Measurements from ENCODE around the gene SH3BP5L.
"Not testable (repeated sequence)": the region's sequence is repeated elsewhere in the genome, so short reads cannot be mapped to it uniquely, and the experiment has no call there.

The SH3BP5L gene

DNA sequence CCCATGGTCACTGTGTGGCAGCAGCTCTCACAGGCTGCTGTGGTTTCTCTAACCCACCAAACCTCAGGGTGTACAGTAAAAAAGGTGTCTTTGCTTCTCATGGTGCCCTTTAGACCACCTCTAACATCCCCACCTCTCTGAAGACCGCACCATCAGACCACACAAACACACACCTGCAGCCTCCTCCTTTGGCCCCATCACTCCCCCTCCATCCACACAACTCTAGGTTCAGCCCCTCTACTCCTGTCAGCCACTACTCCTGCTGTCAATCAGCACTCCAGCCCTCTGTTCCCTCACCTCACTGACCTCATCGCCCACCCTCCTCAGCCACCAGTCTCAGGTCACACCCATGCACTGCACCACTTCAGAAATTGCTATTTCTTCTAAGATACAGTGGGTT lies 25.7 kb upstream of the SH3BP5L start:
- DNase-seq (ENCODE audit: low read depth in 2 of 2): no peak

DNA sequence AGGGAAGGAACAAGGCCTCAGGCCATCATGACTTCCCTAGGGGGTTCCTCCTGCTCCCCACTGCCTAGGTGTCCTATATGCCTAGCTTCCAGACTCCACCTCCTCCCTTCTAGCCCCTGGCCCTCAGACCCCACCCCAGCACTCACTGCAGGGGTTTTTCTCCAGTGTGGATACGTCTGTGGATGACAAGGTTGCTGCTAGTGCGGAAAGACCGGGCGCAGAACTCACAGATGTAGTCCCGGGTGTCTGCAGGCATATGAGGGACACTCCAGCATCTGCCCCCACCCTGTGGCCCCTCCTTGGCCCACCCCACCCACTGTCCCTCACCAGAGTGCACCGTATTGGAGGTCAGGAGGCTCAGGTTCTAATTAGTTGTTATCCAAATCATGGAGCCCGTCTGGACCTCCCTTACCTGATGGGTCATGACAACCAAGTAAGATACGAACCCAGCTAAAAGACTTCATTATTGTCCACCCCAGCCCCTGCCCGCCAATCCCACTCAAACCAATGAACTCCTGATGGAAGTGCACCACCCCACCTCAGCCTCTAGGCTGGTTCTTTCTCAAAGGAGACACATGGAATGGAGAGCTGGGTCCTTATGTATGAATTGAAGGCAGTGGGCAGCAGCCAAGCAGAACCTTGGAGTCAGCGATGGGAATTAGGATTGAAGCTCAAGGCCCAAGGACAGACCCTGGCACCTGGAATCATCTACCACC lies 25.0 kb upstream of the SH3BP5L start:
- DNase-seq (ENCODE audit: low read depth in 2 of 2): no peak

DNA sequence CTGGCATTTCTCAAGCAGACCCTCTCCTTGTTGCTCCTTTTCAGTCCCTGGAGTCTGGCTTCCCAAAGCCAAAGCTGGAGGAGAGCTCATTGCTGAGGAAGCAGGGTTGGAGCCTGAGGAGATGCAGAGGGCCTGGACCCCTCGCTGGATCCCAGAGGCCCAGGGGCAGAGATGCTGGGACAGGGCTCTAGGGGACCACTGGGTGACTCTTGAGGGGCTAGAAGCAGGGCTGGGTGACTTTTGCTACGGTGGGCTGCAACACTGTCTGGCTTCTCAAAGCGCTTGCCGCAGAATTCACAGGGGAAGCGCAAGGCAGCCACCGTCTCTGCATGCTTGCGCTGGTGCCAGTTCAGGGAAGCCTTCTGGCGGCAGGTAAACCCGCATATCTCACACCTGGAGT lies 24.4 kb upstream of the SH3BP5L start:
- no peak for DNase-seq (ENCODE audit: low read depth in 2 of 2)

DNA sequence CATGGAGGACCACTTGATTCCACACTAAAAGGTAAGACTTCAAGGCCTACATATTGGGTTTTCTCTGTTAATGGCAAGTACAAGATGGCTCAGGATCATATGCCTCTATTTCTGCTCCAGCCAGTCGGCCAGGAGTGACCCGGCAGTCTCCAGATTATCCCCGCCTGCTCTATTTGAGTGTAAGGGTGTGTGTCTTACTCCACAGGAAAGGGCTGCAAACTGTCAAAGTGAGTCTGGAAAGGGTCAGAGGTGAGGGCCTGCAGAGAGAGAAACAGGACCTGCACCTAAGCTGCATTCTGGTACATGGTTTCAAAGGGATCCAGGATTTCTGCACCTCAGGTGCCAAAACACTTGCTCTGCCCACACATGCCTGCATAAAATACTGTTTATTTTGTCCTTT lies 23.9 kb upstream of the SH3BP5L start:
- DNase-seq (ENCODE audit: low read depth in 2 of 2): no peak

DNA sequence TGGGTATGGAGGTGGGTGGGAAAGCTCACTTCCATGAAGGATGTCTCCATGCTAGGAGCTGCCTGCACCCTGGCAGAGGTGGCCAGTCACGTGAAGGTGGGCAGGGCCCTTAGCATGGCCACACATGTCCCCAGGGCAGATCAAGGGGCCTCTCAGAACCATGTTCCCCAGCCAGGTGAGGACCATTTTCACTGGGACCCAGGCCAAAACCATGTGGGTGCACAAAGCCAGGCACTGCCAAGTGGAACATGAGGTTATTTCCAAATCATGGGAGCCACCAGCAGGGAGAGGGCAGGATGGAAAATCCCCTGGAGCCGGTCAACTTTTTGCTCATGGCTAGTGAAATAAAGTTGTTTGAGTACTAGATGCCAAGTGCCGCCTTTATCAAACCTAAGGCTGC lies 23.4 kb upstream of the SH3BP5L start:
- DNase-seq (ENCODE audit: low read depth in 2 of 2): no peak

DNA sequence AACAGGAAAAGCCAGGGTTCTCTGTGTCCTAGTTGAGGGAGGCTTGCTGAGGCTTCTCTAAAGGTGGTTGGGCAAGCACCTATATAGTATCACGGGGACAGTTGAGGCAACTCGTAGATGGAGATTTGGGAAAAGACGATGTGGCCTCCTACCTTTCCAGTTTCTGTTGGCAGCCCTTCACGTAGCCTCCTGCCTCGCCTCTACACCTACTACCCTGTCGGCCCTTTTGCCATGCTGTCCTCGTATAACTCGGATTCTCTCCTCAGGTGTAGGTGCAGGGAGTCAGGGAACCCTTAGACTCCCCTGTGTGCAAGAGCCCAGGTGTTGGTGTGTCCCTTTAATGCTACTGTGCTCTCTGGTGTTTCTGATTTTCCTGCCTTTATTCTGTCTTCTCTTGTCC lies 22.9 kb upstream of the SH3BP5L start:
- DNase-seq (ENCODE audit: low read depth in 2 of 2): no peak

DNA sequence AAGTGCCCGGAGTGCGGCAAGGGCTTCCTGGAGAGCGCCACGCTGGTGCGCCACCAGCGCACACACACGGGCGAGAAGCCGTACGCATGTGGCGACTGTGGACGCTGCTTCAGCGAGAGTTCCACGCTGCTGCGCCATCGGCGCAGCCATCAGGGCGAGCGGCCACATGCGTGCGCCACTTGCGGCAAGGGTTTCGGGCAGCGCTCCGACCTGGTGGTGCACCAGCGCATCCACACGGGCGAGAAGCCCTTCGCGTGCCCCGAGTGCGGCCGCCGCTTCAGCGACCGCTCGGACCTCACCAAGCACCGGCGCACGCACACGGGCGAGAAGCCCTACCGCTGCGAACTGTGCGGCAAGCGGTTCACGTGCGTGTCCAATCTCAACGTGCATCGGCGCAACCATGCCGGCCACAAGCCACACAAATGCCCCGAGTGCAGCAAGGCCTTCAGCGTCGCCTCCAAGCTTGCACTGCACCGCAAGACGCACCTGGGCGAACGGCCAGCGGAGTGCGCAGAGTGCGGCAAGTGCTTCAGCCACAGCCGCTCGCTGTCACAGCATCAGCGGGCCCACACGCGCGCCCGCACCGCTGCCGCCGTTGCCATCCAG lies 22.3 kb upstream of the SH3BP5L start:
- DNase-seq (ENCODE audit: low read depth in 2 of 2): no peak

DNA sequence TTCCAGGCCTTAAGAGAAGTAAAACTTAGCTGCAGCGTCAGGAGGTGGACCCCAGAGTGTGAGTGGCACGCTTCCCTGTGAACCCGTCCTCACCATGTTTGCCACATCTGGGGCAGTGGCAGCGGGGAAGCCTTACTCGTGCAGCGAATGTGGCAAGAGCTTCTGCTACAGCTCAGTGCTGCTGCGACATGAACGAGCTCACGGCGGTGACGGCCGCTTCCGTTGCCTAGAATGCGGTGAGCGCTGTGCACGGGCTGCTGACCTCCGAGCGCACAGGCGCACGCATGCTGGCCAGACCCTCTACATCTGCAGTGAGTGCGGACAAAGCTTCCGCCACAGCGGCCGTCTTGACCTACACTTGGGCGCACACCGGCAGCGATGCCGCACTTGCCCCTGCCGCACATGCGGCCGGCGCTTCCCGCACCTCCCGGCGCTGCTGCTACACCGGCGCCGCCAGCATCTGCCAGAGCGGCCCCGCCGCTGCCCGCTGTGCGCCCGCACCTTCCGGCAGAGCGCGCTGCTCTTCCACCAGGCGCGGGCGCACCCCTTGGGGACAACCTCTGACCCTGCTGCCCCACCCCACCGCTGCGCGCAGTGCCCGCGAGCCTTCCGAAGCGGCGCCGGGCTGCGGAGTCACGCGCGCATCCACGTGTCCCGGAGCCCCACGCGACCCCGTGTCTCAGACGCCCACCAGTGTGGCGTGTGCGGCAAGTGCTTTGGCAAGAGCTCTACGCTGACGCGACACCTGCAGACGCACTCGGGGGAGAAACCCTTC lies 21.7 kb upstream of the SH3BP5L start:
- DNase-seq (ENCODE audit: low read depth in 2 of 2): no peak

DNA sequence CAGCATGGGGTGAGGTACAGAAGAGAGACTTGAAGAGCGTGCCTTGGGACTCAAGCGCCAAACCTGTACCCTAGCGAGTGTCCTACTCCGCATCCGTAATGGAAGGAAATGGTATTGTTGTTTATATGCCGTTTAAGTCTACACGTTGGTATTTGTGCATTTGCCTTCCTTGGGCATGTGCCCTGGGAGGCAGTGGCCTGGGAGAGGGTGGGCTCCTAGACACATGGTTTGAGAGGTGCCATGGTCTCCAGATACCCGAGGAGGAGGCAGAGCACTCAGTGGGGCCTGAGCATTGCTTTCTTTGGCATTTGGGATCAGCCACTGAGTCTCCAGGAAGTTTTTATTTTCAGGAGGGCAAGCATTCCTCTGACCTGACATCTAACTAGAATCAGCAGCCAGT lies 18.8 kb upstream of the SH3BP5L start:
- DNase-seq (ENCODE audit: low read depth in 2 of 2): no peak

DNA sequence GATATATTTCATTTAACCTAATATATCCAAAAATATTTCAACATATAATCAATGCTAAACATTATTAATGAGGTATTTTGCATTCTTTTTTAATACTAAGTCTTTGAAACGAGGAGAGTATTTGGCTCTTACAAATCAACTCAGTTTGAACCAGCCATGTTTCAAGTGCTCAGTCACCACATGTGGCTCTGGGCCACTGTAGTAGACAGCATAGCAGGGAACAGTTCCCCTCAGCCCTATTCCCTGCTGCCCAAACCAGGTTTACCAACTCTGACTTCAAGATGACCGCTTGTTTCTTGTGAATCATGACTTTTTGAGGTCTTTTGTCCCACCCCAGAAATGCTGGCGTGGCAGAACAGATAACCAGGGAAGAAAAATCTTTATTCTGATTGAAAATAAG lies 18.0 kb upstream of the SH3BP5L start:
- no peak for DNase-seq (ENCODE audit: low read depth in 2 of 2)

DNA sequence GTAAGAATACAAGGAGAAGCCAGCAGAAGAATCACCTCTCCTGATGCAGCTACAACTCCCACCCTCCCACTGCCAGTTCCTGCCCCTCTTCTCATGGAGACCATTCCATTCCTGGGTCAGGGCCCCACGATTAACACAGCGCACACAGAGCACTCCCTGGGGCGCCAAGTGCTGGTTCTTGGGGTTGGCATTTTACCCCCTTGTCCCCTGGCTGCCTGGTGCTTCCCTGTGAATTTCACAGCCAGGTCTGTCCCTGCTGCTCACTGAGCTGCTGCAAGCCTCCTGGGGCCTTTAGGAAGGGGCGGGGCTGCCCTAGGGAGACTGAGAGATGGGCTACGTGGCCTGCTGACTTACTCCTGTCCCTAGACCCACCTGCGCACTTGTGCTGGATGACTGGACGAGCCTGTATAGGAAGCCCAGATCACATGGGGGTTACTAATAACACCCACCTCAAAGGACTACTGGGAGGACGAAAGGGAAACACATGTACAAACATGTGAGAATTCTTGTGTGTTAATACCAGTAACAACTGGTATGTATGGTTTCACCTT lies 17.1 kb upstream of the SH3BP5L start:
- DNase-seq (ENCODE audit: low read depth in 2 of 2): no peak

DNA sequence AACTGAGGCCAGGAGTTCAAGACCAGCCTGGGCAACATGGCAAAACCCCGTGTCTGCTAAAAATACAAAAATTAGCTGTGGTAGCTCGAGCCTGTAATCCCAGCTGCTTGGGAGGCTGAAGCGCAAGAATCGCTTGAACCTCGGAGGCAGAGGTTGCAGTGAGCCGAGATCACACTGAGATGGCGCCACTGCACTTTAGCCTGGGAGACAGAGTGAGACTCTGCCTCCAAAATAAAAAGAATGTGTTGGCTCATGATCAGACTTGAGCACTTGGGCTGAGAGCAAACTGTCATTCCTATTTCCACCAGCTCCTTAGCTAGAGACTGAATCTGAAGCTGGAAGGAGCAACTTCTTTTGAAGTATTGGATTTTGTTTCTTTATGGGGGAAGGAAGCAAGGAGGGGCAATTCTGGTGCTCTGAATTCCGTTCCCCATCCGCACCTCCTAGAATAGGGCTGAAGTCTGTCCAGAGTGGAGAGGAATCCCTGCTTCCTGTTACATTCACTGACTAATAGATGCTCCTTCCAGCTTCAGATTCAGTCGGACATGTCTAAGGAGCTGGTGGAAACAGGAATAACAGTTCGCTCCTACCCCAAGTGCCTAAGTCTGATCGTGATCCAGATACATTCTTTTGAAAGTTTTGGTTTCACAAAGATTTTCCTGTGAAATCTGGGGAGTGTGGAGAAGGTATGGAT lies 16.1 kb upstream of the SH3BP5L start:
- no peak for DNase-seq (ENCODE audit: low read depth in 2 of 2)

DNA sequence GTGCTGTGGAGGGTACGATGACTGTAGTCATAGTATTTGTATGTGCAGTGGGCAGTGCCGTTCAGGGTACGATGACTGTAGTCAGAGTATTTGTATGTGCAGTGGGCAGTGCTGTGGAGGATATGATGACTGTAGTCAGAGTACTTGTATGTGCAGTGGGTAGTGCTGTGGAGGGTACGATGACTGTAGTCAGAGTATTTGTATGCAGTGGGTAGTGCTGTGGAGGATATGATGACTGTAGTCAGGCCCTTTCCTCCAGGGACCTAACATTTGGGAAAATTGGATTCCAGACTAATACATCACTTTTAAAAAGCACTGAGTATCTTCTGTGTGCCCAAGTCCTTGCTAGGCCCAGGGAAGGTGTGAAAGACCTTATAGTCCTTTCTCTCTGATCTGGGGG lies 15.2 kb upstream of the SH3BP5L start:
- DNase-seq (ENCODE audit: low read depth in 2 of 2): no peak

DNA sequence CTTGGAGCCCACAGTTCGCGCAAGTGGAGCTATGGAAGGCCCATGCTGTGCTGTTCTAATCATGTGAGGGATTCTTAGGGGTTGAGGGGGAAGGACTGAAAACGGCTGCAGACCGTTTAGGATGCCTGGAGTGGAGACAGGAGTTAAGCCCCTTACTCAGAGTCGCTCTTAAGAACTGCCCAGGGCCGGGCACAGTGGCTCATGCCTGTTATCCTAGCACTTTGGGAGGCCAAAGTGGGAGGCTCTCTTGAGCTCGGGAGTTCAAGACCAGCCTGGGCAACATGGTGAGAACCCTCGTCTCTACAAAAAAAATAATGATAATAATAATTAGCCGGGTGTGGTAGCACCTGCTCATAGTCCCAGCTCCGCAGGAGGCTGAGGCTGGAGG lies 13.4 kb upstream of the SH3BP5L start:
- no peak for DNase-seq (ENCODE audit: low read depth in 2 of 2)

DNA sequence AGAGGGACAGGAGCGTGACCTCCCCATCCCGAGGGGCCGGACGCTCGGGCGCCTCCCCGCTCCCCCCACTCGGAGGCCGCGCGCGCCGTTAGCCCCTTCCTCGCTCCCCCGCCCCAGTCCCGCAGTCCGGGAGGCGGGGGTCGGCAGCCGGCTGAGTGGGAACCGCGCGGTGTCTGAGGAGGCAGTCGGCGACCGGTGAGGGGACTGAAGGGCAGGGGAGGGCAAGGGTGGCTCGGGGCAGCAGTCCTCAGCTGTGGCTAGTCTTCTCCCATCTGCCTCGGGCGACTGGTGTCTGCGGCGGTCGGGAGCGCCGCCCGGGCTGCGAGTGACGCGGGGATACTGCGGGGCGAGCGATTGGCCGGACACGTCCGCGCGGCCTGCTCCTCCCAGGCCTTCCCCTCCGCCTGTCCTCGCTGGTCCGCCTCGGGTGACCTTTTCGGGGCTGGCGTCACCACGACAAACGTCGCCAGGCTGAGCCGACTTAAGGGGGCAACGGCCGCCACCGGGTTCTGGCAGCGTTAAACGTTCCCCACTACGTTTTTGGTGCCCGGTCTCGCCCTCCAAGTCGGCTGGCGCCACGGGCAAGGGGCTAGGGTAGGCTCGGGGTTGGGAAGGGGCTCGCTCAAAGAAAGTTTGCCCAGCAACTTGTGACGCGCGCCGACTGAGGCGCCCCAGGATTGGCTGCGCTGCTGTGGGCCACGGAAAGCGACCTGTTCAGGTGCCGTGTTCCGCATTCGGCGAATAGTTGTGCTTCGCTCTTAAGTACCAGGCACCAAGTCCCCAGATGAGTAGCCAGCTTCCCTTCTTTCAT lies 12.8 kb upstream of the SH3BP5L start:
- peak; percentile 72 to 78 for DNase-seq (ENCODE audit: low read depth in 2 of 2)

DNA sequence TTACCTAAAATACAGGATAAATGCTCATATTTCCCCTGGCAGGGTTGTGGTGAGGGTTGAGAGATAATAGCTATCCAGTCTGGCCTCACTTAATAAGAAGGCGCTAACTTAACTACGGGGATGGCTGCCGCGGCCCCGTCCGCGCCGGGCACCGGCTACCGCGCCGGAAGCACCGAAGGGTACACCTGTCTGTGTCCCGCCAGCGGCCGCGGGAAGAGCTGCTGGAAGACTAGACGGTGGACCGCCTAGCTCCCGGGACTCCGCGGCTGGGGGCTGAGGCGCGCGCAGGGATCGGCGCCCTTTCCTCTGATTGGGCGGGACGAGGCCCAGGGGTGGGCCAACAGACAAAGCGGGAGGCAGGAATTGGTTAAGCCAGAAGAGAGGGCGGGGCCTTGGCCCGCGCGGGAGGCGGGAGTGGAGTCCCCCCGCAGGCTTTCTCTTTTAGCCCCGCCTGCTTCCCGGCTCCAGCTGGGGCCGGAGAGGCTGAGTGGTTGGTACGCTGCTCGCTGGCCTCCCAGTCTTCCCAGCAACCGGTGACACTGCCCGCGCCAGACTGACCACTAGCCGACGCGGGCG lies 12.2 kb upstream of the SH3BP5L start, which contains the start of gene ZNF672:
Gene ZNF672 (plus strand): TSS at position 444 of the 576 bp plus-strand sequence. CDS start 9,051 bp downstream, outside the sequence.
- peak; percentile 87 to 93 for DNase-seq (ENCODE audit: low read depth in 2 of 2)

DNA sequence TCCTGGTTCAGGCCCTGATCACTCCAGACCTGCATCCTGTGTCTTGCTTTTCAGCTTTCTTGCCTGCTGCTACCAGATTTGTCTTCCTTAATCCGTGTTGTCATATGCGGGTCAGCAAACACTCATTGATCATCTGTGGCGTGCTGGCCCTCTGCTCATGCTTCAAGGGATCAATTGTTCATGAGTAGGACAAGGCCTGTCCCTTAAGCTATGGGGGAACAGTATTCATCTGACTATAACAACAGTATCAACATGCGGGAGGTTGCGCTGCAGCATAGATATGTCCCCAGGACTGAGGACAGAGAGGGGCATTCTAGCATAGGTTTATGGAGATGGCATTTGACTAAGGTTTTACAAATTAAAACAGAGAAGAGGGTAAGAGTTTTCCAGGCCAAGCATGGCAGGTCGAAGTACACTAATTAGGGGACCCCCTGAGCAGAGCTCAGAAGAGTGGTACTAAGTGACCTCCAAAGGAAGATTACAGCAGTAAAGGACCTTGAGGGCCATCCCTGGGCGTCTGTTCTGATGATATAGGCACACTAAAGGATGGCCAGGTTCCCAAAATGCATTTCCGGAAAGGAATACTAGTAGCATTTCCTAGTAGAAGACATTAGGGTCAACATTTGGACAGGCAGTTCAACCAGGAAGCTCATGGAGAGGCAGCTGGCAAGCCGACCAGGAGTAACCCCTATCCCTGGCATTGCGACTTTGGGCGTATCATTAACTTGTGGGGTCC lies 11.5 kb upstream of the SH3BP5L start:
- DNase-seq (ENCODE audit: low read depth in 2 of 2): no peak

DNA sequence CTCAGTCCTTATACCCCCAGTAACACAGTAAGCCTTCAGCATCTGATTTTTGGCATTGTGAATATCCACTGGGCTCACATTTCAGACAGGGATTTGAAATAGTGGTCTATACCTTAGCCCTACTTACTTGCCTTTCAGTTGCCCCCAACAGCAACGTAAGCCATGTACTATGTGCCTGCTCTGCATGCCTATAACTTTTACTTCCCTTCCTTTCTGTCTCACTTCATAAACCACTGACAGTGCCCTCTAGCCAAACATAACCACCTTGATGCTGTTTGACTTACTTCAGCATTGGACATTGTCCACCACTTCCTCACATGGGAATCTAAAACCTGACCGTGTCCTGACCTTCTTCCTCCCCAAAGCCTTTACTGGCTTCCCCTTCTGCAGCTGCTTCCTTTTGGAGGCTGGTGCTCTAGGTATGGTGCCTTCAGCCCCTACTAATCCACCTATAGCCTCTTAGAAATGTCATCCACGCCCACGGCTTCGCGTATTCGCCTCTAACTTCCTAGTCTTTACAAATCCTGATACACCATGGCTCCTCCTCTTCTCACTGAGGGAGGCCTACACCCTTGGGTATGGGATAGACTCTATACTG lies 8.7 kb upstream of the SH3BP5L start:
- no peak for DNase-seq (ENCODE audit: low read depth in 2 of 2)

DNA sequence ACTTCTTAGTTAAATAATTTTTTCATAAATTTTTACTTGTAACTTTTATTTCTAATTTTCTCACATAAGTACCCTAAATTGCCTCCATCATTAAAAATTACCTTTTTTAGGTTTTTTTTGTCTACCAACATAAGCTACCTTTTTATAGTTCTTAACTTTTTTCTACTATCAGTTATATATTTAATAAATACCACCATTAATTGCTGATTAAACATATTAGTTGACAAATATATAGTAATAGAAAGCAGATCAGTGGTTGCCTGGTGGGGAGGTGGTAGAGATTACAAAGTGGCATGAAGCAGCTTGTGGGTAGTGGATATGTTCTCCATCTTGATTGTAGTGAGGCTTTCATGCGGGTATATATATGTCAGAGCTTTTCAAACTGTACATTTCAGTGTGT lies 6.1 kb upstream of the SH3BP5L start:
- DNase-seq (ENCODE audit: low read depth in 2 of 2): no peak

DNA sequence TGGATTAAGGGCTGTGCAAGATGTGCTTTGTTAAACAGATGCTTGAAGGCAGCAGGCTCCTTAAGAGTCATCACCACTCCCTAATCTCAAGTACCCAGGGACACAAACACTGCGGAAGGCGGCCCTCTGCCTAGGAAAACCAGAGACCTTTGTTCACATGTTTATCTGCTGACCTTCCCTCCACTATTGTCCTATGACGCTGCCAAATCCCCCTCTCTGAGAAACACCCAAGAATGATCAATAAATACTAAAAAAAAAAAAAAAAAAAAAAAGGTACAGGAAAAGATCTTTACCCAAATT lies 5.0 kb upstream of the SH3BP5L start:
- DNase-seq (ENCODE audit: low read depth in 2 of 2): not testable (repeated sequence)
